ENCODE results near the gene NOTCH2NLA.
"Not testable (repeated sequence)": the region's sequence is repeated elsewhere in the genome, so short reads cannot be mapped to it uniquely, and the experiment has no call there.

Gene NOTCH2NLA

GRCh38 chr1:146167740-146168139, 61.1 kb downstream of the NOTCH2NLA start:
- H3K4me3 ChIP-seq (ENCODE audit: low read depth, low read length): not testable (repeated sequence)

GRCh38 chr1:146167273-146167672, 61.5 kb downstream of the NOTCH2NLA start:
- H3K4me3 ChIP-seq (ENCODE audit: low read depth, low read length): not testable (repeated sequence)

GRCh38 chr1:146144465-146144864, 84.4 kb downstream of the NOTCH2NLA start, which contains the start of gene NBPF10:
Gene NBPF10 (minus strand): TSS chr1:146144804. CDS start chr1:146144769, 35 bp downstream.
- not testable (repeated sequence) for H3K4me3 ChIP-seq (ENCODE audit: low read depth, low read length)
